HEK293 (cell line): ENCODE data around the gene CIP2A.

Source experiments
- CTCF ChIA-PET: fragments of 350-600 bp; formaldehyde crosslinking; extraction: SDS; loops from one replicate; lab custom pipeline; 2021; ENCODE audit warnings: antibody characterized with exemption; lab: Yijun Ruan, JAX
- POLR2A ChIA-PET: fragments of 300-600 bp; formaldehyde crosslinking; extraction: SDS; loops from one replicate; lab custom pipeline; 2020; ENCODE audit warnings: antibody characterized with exemption, inconsistent platforms; lab: Yijun Ruan, JAX
- H3K27ac ChIP-seq: fragments of 200-500 bp; sonication (Bioruptor generic); 2 replicates; pipeline ENCODE4 v1.5.1; 2014; ENCODE audit warnings: low read depth, low read length, control low read depth, inconsistent platforms; ENCODE audit errors: extremely low read depth
- H3K36me3 ChIP-seq, 2 experiments: fragments of 200-500 bp in 1 of 2; sonication (Bioruptor generic) in 1 of 2; 1 replicate in 1 of 2; 2 replicates in 1 of 2; pipeline ENCODE4 v1.5.1; 2014 to 2017; ENCODE audit warnings: inconsistent platforms in 2 of 2, low read length in 2 of 2; ENCODE audit not compliant: control insufficient read depth in 2 of 2, insufficient read depth in 1 of 2
- H3K4me1 ChIP-seq: fragments of 200-500 bp; sonication (Bioruptor generic); 2 replicates; pipeline ENCODE4 v1.5.1; 2014; ENCODE audit warnings: mild to moderate bottlenecking, low read length, inconsistent platforms; ENCODE audit not compliant: control insufficient read depth, insufficient read depth
- H3K4me3 ChIP-seq: 2 replicates; pipeline ENCODE4 v1.5.1; 2011; ENCODE audit warnings: low read depth, mild to moderate bottlenecking, control low read depth, low read length, moderate library complexity
- H3K9me3 ChIP-seq: fragments of 200-500 bp; sonication (Bioruptor generic); 2 replicates; pipeline ENCODE4 v1.5.1; 2014; ENCODE audit warnings: low read depth, low read length, inconsistent platforms; ENCODE audit not compliant: control insufficient read depth, insufficient read depth
- BCL11B ChIP-seq: fragments of 450-650 bp; formaldehyde crosslinking; IDR thresholded peaks from 2 replicates; pipeline ENCODE4 v1.5.1; 2016; ENCODE audit warnings: low read depth, missing biosample characterization, missing genetic modification characterization
- GFI1B ChIP-seq: fragments of 450-650 bp; formaldehyde crosslinking; IDR thresholded peaks from 2 replicates; pipeline ENCODE4 v1.5.1; 2016; ENCODE audit warnings: missing biosample characterization, missing genetic modification characterization
- IKZF3 ChIP-seq: fragments of 450-650 bp; IDR thresholded peaks from 2 replicates; pipeline ENCODE4 v1.5.0; 2018; ENCODE audit warnings: missing biosample characterization, mild to moderate bottlenecking, missing genetic modification characterization, moderate library complexity
- PRDM10 ChIP-seq: fragments of 450-650 bp; formaldehyde crosslinking; IDR thresholded peaks from 2 replicates; pipeline ENCODE4 v1.5.1; 2016; ENCODE audit warnings: missing biosample characterization, missing genetic modification characterization
- PRDM4 ChIP-seq: fragments of 450-650 bp; formaldehyde crosslinking; IDR thresholded peaks from 2 replicates; pipeline ENCODE4 v1.5.1; 2017; ENCODE audit warnings: missing biosample characterization, missing genetic modification characterization
- ZFP37 ChIP-seq: fragments of 450-650 bp; formaldehyde crosslinking; IDR thresholded peaks from 2 replicates; pipeline ENCODE4 v1.5.1; 2016; ENCODE audit warnings: missing biosample characterization, missing genetic modification characterization
- ZNF10 ChIP-seq: fragments of 450-650 bp; formaldehyde crosslinking; IDR thresholded peaks from 2 replicates; pipeline ENCODE4 v1.5.1; 2017; ENCODE audit warnings: missing biosample characterization, missing genetic modification characterization
- ZNF16 ChIP-seq: fragments of 450-650 bp; formaldehyde crosslinking; IDR thresholded peaks from 2 replicates; pipeline ENCODE4 v1.5.1; 2016; ENCODE audit warnings: low read depth, missing biosample characterization, missing genetic modification characterization
- ZNF202 ChIP-seq: fragments of 450-650 bp; formaldehyde crosslinking; IDR thresholded peaks from 2 replicates; pipeline ENCODE4 v1.5.1; 2016; ENCODE audit warnings: missing biosample characterization, missing genetic modification characterization, borderline replicate concordance
- ZNF274 ChIP-seq, 2 experiments: fragments of 200-500 bp in 1 of 2; fragments of 450-650 bp in 1 of 2; sonication (Bioruptor generic) in 1 of 2; formaldehyde crosslinking in 1 of 2; IDR thresholded peaks; 2 replicates each; pipeline versions ENCODE4 v1.5.1 to v1.6.1; 2014 to 2016; ENCODE audit warnings: borderline replicate concordance in 1 of 2, inconsistent platforms in 1 of 2, low read length in 1 of 2, missing biosample characterization in 1 of 2, missing genetic modification characterization in 1 of 2
- ZNF292 ChIP-seq: fragments of 450-650 bp; formaldehyde crosslinking; IDR thresholded peaks from 2 replicates; pipeline ENCODE4 v1.5.1; 2016; ENCODE audit warnings: low read depth, missing biosample characterization, missing genetic modification characterization, borderline replicate concordance
- ZNF366 ChIP-seq: fragments of 450-650 bp; formaldehyde crosslinking; conservative IDR thresholded peaks from 2 replicates; pipeline ENCODE4 v1.5.1; 2016; ENCODE audit warnings: missing biosample characterization, missing genetic modification characterization
- ZNF391 ChIP-seq: fragments of 450-650 bp; formaldehyde crosslinking; IDR thresholded peaks from 2 replicates; pipeline ENCODE4 v1.5.1; 2016; ENCODE audit warnings: low read depth, missing biosample characterization, missing genetic modification characterization, borderline replicate concordance
- ZNF416 ChIP-seq: fragments of 450-650 bp; formaldehyde crosslinking; IDR thresholded peaks from 2 replicates; pipeline ENCODE4 v1.5.1; 2016; ENCODE audit warnings: missing biosample characterization, missing genetic modification characterization
- ZNF610 ChIP-seq: fragments of 450-650 bp; formaldehyde crosslinking; IDR thresholded peaks from 2 replicates; pipeline ENCODE4 v1.5.1; 2016; ENCODE audit warnings: missing biosample characterization, missing genetic modification characterization, borderline replicate concordance
- ZNF660 ChIP-seq: fragments of 450-650 bp; IDR thresholded peaks from 2 replicates; pipeline ENCODE4 v1.5.1; 2018; ENCODE audit warnings: missing biosample characterization, mild to moderate bottlenecking, missing genetic modification characterization
- ZNF76 ChIP-seq: fragments of 450-650 bp; formaldehyde crosslinking; IDR thresholded peaks from 2 replicates; pipeline ENCODE4; 2016; ENCODE audit warnings: low read depth, missing biosample characterization, missing genetic modification characterization, borderline replicate concordance
- ZSCAN16 ChIP-seq: fragments of 450-650 bp; formaldehyde crosslinking; IDR thresholded peaks from 2 replicates; pipeline ENCODE4 v1.5.1; 2016; ENCODE audit warnings: missing biosample characterization, missing genetic modification characterization
- ZSCAN23 ChIP-seq: fragments of 450-650 bp; formaldehyde crosslinking; IDR thresholded peaks from 2 replicates; pipeline ENCODE4 v1.5.1; 2016; ENCODE audit warnings: missing biosample characterization, missing genetic modification characterization
- TF ChIP-seq, protein P1 (sequence below): fragments of 450-650 bp; formaldehyde crosslinking; IDR thresholded peaks from 2 replicates; pipeline ENCODE4 v1.5.1; 2016; ENCODE audit warnings: missing biosample characterization, missing genetic modification characterization
- TF ChIP-seq, protein P2 (sequence below): fragments of 450-650 bp; formaldehyde crosslinking; IDR thresholded peaks from 2 replicates; pipeline ENCODE4 v1.5.1; 2016; ENCODE audit warnings: missing biosample characterization, missing genetic modification characterization
- TF ChIP-seq, protein P3 (sequence below): fragments of 450-650 bp; formaldehyde crosslinking; IDR thresholded peaks from 2 replicates; pipeline ENCODE4 v1.5.1; 2016; ENCODE audit warnings: missing biosample characterization, missing genetic modification characterization
- TF ChIP-seq, protein P4 (sequence below): fragments of 450-650 bp; formaldehyde crosslinking; IDR thresholded peaks from 2 replicates; pipeline ENCODE4 v1.5.1; 2017; ENCODE audit warnings: missing biosample characterization, missing genetic modification characterization

Gene CIP2A

DNA sequence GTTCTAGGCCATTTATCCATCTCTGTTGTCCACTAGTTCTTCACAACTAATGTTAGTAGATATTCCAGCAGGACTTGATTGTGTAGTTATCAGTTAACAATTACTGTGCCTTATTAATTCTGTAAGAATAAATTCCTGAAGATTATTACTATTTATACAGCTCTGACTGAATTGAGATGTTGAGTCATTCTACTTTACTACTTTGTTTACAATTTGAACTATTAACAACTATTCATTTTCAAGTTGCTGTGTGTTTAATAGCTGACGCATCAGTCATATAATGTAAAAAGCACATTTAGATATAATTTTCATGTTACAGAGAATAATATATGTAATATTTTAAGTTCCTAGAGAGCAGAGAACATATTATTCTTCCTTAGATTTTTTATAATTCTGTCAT is 21.4 kb upstream of the CIP2A start:
- TF ChIP-seq ZNF16 (tag by site-specific recombination) (no peak), ZSCAN23 (tag by site-specific recombination) (no peak), ZNF416 (tag by site-specific recombination) (no peak), ZNF660 (tag by site-specific recombination) (no peak), BCL11B (tag by site-specific recombination) (no peak), ZNF10 (tag by site-specific recombination) (no peak)
- TF ChIP-seq, all 188 proteins: peak for 0
- Histone ChIP-seq H3K4me3 (no peak overlapping the region), H3K36me3 (peaks cover 0 to 31% of the 10 kb centered on the region in 2 experiments; a peak in 2 of 3 replicates), H3K27ac (no peak overlapping the region), H3K4me1 (no peaks in the 10 kb centered on the region), H3K9me3 (no peaks in the 10 kb centered on the region)
- POLR2A ChIA-PET, result interaction anchor here (0.5 kb wide), 1 partner anchor 8 kb away, joined by 3 read pairs; no protein-coding TSS in a partner anchor
- CTCF ChIA-PET, result no interaction called here

GRCh38 chr3:108608750-108609149 is 19.5 kb upstream of the CIP2A start:
- Histone ChIP-seq H3K9me3 (no peaks in the 10 kb centered on the region), H3K27ac (no peak overlapping the region), H3K36me3 (peaks cover 0 to 35% of the 10 kb centered on the region in 2 experiments; a peak in 2 of 3 replicates), H3K4me3 (no peak overlapping the region), H3K4me1 (no peaks in the 10 kb centered on the region)
- CTCF ChIA-PET, result no interaction called here
- POLR2A ChIA-PET, result no interaction called here
- no peak for TF ChIP-seq ZSCAN16
- TF ChIP-seq PRDM4 (tag by site-specific recombination), result no peak
- TF ChIP-seq ZNF660 (tag by site-specific recombination), result no peak
- TF ChIP-seq GFI1B (tag by site-specific recombination), result no peak
- no peak for TF ChIP-seq ZNF610
- no peak for TF ChIP-seq IKZF3 (tag by site-specific recombination)
- TF ChIP-seq, protein P1, sequence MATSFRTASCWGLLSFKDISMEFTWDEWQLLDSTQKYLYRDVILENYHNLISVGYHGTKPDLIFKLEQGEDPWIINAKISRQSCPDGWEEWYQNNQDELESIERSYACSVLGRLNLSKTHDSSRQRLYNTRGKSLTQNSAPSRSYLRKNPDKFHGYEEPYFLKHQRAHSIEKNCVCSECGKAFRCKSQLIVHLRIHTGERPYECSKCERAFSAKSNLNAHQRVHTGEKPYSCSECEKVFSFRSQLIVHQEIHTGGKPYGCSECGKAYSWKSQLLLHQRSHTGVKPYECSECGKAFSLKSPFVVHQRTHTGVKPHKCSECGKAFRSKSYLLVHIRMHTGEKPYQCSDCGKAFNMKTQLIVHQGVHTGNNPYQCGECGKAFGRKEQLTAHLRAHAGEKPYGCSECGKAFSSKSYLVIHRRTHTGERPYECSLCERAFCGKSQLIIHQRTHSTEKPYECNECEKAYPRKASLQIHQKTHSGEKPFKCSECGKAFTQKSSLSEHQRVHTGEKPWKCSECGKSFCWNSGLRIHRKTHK (tag by site-specific recombination), result no peak
- TF ChIP-seq ZFP37 (tag by site-specific recombination), result no peak
- TF ChIP-seq ZNF202 (tag by site-specific recombination), result no peak
- TF ChIP-seq, protein P2, sequence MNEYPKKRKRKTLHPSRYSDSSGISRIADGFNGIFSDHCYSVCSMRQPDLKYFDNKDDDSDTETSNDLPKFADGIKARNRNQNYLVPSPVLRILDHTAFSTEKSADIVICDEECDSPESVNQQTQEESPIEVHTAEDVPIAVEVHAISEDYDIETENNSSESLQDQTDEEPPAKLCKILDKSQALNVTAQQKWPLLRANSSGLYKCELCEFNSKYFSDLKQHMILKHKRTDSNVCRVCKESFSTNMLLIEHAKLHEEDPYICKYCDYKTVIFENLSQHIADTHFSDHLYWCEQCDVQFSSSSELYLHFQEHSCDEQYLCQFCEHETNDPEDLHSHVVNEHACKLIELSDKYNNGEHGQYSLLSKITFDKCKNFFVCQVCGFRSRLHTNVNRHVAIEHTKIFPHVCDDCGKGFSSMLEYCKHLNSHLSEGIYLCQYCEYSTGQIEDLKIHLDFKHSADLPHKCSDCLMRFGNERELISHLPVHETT, result no peak
- no peak for TF ChIP-seq PRDM10 (tag by site-specific recombination)
- TF ChIP-seq, protein P3, sequence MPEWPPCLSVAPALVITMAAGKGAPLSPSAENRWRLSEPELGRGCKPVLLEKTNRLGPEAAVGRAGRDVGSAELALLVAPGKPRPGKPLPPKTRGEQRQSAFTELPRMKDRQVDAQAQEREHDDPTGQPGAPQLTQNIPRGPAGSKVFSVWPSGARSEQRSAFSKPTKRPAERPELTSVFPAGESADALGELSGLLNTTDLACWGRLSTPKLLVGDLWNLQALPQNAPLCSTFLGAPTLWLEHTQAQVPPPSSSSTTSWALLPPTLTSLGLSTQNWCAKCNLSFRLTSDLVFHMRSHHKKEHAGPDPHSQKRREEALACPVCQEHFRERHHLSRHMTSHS (tag by site-specific recombination), result no peak
- no peak for TF ChIP-seq ZNF366 (tag by site-specific recombination)
- no peak for TF ChIP-seq ZNF76 (tag by site-specific recombination)
- TF ChIP-seq ZNF292 (tag by site-specific recombination), result no peak
- TF ChIP-seq ZNF391 (tag by site-specific recombination), result no peak
- TF ChIP-seq, protein P4, sequence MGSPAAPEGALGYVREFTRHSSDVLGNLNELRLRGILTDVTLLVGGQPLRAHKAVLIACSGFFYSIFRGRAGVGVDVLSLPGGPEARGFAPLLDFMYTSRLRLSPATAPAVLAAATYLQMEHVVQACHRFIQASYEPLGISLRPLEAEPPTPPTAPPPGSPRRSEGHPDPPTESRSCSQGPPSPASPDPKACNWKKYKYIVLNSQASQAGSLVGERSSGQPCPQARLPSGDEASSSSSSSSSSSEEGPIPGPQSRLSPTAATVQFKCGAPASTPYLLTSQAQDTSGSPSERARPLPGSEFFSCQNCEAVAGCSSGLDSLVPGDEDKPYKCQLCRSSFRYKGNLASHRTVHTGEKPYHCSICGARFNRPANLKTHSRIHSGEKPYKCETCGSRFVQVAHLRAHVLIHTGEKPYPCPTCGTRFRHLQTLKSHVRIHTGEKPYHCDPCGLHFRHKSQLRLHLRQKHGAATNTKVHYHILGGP (tag by site-specific recombination), result no peak
- no peak for TF ChIP-seq ZNF274 (IDR thresholded peaks at IDR 0.05; ENCODE audit: low read length)
- TF ChIP-seq ZNF274 (tag by site-specific recombination; IDR thresholded peaks at IDR 0.05; ENCODE audit: borderline replicate concordance), result no peak
